HEK293 (cell line): ENCODE results near the gene IL16.
"Not testable (repeated sequence)": the region's sequence is repeated elsewhere in the genome, so short reads cannot be mapped to it uniquely, and the experiment has no call there.

Source experiments
- CTCF ChIA-PET: fragments of 350-600 bp; formaldehyde crosslinking; extraction: SDS; loops from one replicate; lab custom pipeline; 2021; ENCODE audit warnings: antibody characterized with exemption; lab: Yijun Ruan, JAX
- POLR2A ChIA-PET: fragments of 300-600 bp; formaldehyde crosslinking; extraction: SDS; loops from one replicate; lab custom pipeline; 2020; ENCODE audit warnings: antibody characterized with exemption, inconsistent platforms; lab: Yijun Ruan, JAX
- H3K27ac ChIP-seq: fragments of 200-500 bp; sonication (Bioruptor generic); 2 replicates; pipeline ENCODE4 v1.5.1; 2014; ENCODE audit warnings: low read depth, low read length, control low read depth, inconsistent platforms; ENCODE audit errors: extremely low read depth
- H3K36me3 ChIP-seq, 2 experiments: fragments of 200-500 bp in 1 of 2; sonication (Bioruptor generic) in 1 of 2; 1 replicate in 1 of 2; 2 replicates in 1 of 2; pipeline ENCODE4 v1.5.1; 2014 to 2017; ENCODE audit warnings: inconsistent platforms in 2 of 2, low read length in 2 of 2; ENCODE audit not compliant: control insufficient read depth in 2 of 2, insufficient read depth in 1 of 2
- H3K4me1 ChIP-seq: fragments of 200-500 bp; sonication (Bioruptor generic); 2 replicates; pipeline ENCODE4 v1.5.1; 2014; ENCODE audit warnings: mild to moderate bottlenecking, low read length, inconsistent platforms; ENCODE audit not compliant: control insufficient read depth, insufficient read depth
- H3K4me3 ChIP-seq: 2 replicates; pipeline ENCODE4 v1.5.1; 2011; ENCODE audit warnings: low read depth, mild to moderate bottlenecking, control low read depth, low read length, moderate library complexity
- H3K9me3 ChIP-seq: fragments of 200-500 bp; sonication (Bioruptor generic); 2 replicates; pipeline ENCODE4 v1.5.1; 2014; ENCODE audit warnings: low read depth, low read length, inconsistent platforms; ENCODE audit not compliant: control insufficient read depth, insufficient read depth
- EGR2 ChIP-seq: fragments of 450-650 bp; formaldehyde crosslinking; IDR thresholded peaks from 2 replicates; pipeline ENCODE4 v1.5.1; 2016; ENCODE audit warnings: low read depth, missing biosample characterization, missing genetic modification characterization
- GFI1B ChIP-seq: fragments of 450-650 bp; formaldehyde crosslinking; IDR thresholded peaks from 2 replicates; pipeline ENCODE4 v1.5.1; 2016; ENCODE audit warnings: missing biosample characterization, missing genetic modification characterization
- KLF10 ChIP-seq: fragments of 450-650 bp; IDR thresholded peaks from 2 replicates; pipeline ENCODE4 v1.5.1; 2018; ENCODE audit warnings: missing biosample characterization, mild to moderate bottlenecking, missing genetic modification characterization
- REPIN1 ChIP-seq: fragments of 450-650 bp; formaldehyde crosslinking; IDR thresholded peaks from 2 replicates; pipeline ENCODE4 v1.5.1; 2017; ENCODE audit warnings: missing biosample characterization, missing genetic modification characterization, low read depth
- TCF7L2 ChIP-seq: IDR thresholded peaks from 2 replicates; pipeline ENCODE4 v1.6.1; 2011; ENCODE audit warnings: low read depth, mild to moderate bottlenecking, inconsistent platforms, low read length, moderate library complexity, borderline replicate concordance
- ZBTB6 ChIP-seq: fragments of 450-650 bp; formaldehyde crosslinking; IDR thresholded peaks from 2 replicates; pipeline ENCODE4 v1.5.1; 2017; ENCODE audit warnings: missing biosample characterization, missing genetic modification characterization
- ZBTB8A ChIP-seq: fragments of 450-650 bp; formaldehyde crosslinking; IDR thresholded peaks from 2 replicates; pipeline ENCODE4 v1.5.1; 2016; ENCODE audit warnings: missing biosample characterization, missing genetic modification characterization
- ZNF121 ChIP-seq: fragments of 450-650 bp; formaldehyde crosslinking; IDR thresholded peaks from 2 replicates; pipeline ENCODE4 v1.5.1; 2016; ENCODE audit warnings: missing biosample characterization, missing genetic modification characterization
- ZNF133 ChIP-seq: fragments of 450-650 bp; formaldehyde crosslinking; IDR thresholded peaks from 2 replicates; pipeline ENCODE4 v1.5.1; 2016; ENCODE audit warnings: missing biosample characterization, missing genetic modification characterization
- ZNF138 ChIP-seq: fragments of 450-650 bp; formaldehyde crosslinking; IDR thresholded peaks from 2 replicates; pipeline ENCODE4 v1.5.1; 2016; ENCODE audit warnings: missing biosample characterization, missing genetic modification characterization, borderline replicate concordance
- ZNF175 ChIP-seq: fragments of 450-650 bp; formaldehyde crosslinking; IDR thresholded peaks from 2 replicates; pipeline ENCODE4 v1.5.1; 2016; ENCODE audit warnings: missing biosample characterization, missing genetic modification characterization
- ZNF239 ChIP-seq: fragments of 450-650 bp; formaldehyde crosslinking; IDR thresholded peaks from 2 replicates; pipeline ENCODE4 v1.5.1; 2016; ENCODE audit warnings: missing biosample characterization, missing genetic modification characterization
- ZNF292 ChIP-seq: fragments of 450-650 bp; formaldehyde crosslinking; IDR thresholded peaks from 2 replicates; pipeline ENCODE4 v1.5.1; 2016; ENCODE audit warnings: low read depth, missing biosample characterization, missing genetic modification characterization, borderline replicate concordance
- ZNF335 ChIP-seq: fragments of 450-650 bp; formaldehyde crosslinking; conservative IDR thresholded peaks from 2 replicates; pipeline ENCODE4 v1.5.1; 2016; ENCODE audit warnings: missing biosample characterization, missing genetic modification characterization
- ZNF530 ChIP-seq: fragments of 450-650 bp; formaldehyde crosslinking; IDR thresholded peaks from 2 replicates; pipeline ENCODE4 v1.5.1; 2016; ENCODE audit warnings: low read depth, missing biosample characterization, missing genetic modification characterization
- ZNF585B ChIP-seq: fragments of 450-650 bp; formaldehyde crosslinking; IDR thresholded peaks from 2 replicates; pipeline ENCODE4 v1.5.1; 2016; ENCODE audit warnings: missing biosample characterization, missing genetic modification characterization
- ZNF692 ChIP-seq: fragments of 450-650 bp; formaldehyde crosslinking; IDR thresholded peaks from 2 replicates; pipeline ENCODE4 v1.5.1; 2016; ENCODE audit warnings: missing biosample characterization, missing genetic modification characterization
- ZNF792 ChIP-seq: fragments of 450-650 bp; formaldehyde crosslinking; IDR thresholded peaks from 2 replicates; pipeline ENCODE4 v1.5.1; 2016; ENCODE audit warnings: missing biosample characterization, missing genetic modification characterization
- TF ChIP-seq, protein P1 (sequence below): fragments of 450-650 bp; IDR thresholded peaks from 2 replicates; pipeline ENCODE4 v1.5.1; 2018; ENCODE audit warnings: missing biosample characterization, missing genetic modification characterization
- TF ChIP-seq, protein P2 (sequence below): fragments of 450-650 bp; formaldehyde crosslinking; IDR thresholded peaks from 2 replicates; pipeline ENCODE4 v1.5.1; 2016; ENCODE audit warnings: missing biosample characterization, missing genetic modification characterization

The IL16 gene

GRCh38 chr15:81346611-81347010 is 149.9 kb downstream of the IL16 start:
- H3K9me3 ChIP-seq = no peaks in the 10 kb centered on the region
- ChIA-PET CTCF (no interaction called here), POLR2A (no interaction called here)
- no peaks in the 10 kb centered on the region for H3K4me1 ChIP-seq
- no peaks in the 10 kb centered on the region for H3K36me3 ChIP-seq
- H3K4me3 ChIP-seq = no peak overlapping the region
- no peak for TF ChIP-seq ZNF239 (tag by site-specific recombination)
- peak; percentile 65; the same call in 1 of the 2 replicates for TF ChIP-seq ZNF692 (tag by site-specific recombination)
- H3K27ac ChIP-seq = no peak overlapping the region

- H3K27ac ChIP-seq = no peak overlapping the region
- no peak for TF ChIP-seq KLF10 (tag by site-specific recombination)
- no peak for TF ChIP-seq REPIN1 (tag by site-specific recombination)
- TF ChIP-seq, protein P1, sequence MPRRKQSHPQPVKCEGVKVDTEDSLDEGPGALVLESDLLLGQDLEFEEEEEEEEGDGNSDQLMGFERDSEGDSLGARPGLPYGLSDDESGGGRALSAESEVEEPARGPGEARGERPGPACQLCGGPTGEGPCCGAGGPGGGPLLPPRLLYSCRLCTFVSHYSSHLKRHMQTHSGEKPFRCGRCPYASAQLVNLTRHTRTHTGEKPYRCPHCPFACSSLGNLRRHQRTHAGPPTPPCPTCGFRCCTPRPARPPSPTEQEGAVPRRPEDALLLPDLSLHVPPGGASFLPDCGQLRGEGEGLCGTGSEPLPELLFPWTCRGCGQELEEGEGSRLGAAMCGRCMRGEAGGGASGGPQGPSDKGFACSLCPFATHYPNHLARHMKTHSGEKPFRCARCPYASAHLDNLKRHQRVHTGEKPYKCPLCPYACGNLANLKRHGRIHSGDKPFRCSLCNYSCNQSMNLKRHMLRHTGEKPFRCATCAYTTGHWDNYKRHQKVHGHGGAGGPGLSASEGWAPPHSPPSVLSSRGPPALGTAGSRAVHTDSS (tag by site-specific recombination) = no peak
- no peak for TF ChIP-seq ZNF121 (tag by site-specific recombination)
- TF ChIP-seq ZNF335 (tag by site-specific recombination) = no peak
- TF ChIP-seq ZNF792 (tag by site-specific recombination) = no peak
- no peak for TF ChIP-seq ZBTB6 (tag by site-specific recombination)
- TF ChIP-seq ZNF292 (tag by site-specific recombination) = no peak
- no peak for TF ChIP-seq ZNF585B
- TF ChIP-seq ZNF175 (tag by site-specific recombination) = no peak
- TF ChIP-seq, protein P2, sequence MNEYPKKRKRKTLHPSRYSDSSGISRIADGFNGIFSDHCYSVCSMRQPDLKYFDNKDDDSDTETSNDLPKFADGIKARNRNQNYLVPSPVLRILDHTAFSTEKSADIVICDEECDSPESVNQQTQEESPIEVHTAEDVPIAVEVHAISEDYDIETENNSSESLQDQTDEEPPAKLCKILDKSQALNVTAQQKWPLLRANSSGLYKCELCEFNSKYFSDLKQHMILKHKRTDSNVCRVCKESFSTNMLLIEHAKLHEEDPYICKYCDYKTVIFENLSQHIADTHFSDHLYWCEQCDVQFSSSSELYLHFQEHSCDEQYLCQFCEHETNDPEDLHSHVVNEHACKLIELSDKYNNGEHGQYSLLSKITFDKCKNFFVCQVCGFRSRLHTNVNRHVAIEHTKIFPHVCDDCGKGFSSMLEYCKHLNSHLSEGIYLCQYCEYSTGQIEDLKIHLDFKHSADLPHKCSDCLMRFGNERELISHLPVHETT (tag by site-specific recombination) = no peak
- TF ChIP-seq ZNF138 (tag by site-specific recombination) = no peak
- TF ChIP-seq ZNF530 (tag by site-specific recombination) = no peak
- no peak for TF ChIP-seq TCF7L2
- TF ChIP-seq ZNF133 (tag by site-specific recombination) = no peak
- TF ChIP-seq ZBTB8A (tag by site-specific recombination) = no peak
- TF ChIP-seq EGR2 (tag by site-specific recombination) = no peak
- TF ChIP-seq GFI1B (tag by site-specific recombination) = no peak
- ChIA-PET POLR2A (no interaction called here), CTCF (interaction anchor here (1.3 kb wide), 1 partner anchor 11 kb away, joined by 3 read pairs; no protein-coding TSS in a partner anchor)
- no peaks in the 10 kb centered on the region for H3K36me3 ChIP-seq
- H3K9me3 ChIP-seq = no peaks in the 10 kb centered on the region
- H3K4me1 ChIP-seq = no peaks in the 10 kb centered on the region
- H3K4me3 ChIP-seq = no peak overlapping the region
Observed at GRCh38 chr15:81347910-81348309, 151.2 kb downstream of the IL16 start.

GRCh38 chr15:81348691-81349090 is 152.0 kb downstream of the IL16 start:
- POLR2A ChIA-PET, H3K4me3 ChIP-seq, H3K9me3 ChIP-seq, H3K4me1 ChIP-seq, H3K27ac ChIP-seq, H3K36me3 ChIP-seq: not testable (repeated sequence)
- CTCF ChIA-PET = interaction anchor here (1.3 kb wide), 1 partner anchor 12 kb away, joined by 3 read pairs; no protein-coding TSS in a partner anchor
